Naive thymus-derived CD8-positive, alpha-beta T cell (primary cell): ENCODE data around the gene GABRG2. TPM values are rescaled to one million over a fixed set of nuclear protein-coding genes. Genes with fewer than 3 reads are reported as not detected.

Experiments used
- polyA plus RNA-seq, 3 donors: library from polyadenylated mRNA; unstranded; fragments of 300-500 nt; fragmentation: Illumina TruSeq; gene quantifications; one replicate each; pipeline ENCODE4 v1.2.3, GENCODE V29; 2021
- total RNA-seq, 8 experiments: library from RNA in 2 of 8; stranded (reverse) in 2 of 8; gene quantifications; one replicate each; pipeline ENCODE4 v1.2.3 and lab custom pipeline; 2021 to 2026

GABRG2 gene
- total and polyA plus RNA-seq, 5 experiments from 2014 or later: 0.64 to 2.3 TPM; not detected in 3

Other genes with a start within 250 kb of the GABRG2 start
- gene GABRA1, start 219.7 kb upstream of the GABRG2 start, total RNA-seq: not detected
- not detected for gene GABRA1, start 219.7 kb upstream of the GABRG2 start, polyA plus RNA-seq